Panc1 (cell line): ENCODE results near the gene RIMBP2. TPM values are rescaled to one million over a fixed set of nuclear protein-coding genes. Genes with fewer than 3 reads are reported as not detected.

ENCODE experiments used
- ATAC-seq: fragments of 200-7000 bp; cut with Tn5 transposase; 2 replicates; pipeline ENCODE4 v1.9.1; 2020; ENCODE audit warnings: mild to moderate bottlenecking, moderate library complexity
- BruUV-seq: library from RNA; stranded (reverse); fragments of 400-500 nt; replicated peaks from 2 replicates; lab custom pipeline; 2021; lab: Mats Ljungman, UMichigan
- CTCF ChIA-PET: fragments of 300-600 bp; sonication (Branson Sonifier 250); formaldehyde crosslinking; loops from one replicate; lab custom pipeline; 2022; ENCODE audit warnings: antibody characterized with exemption; lab: Charles Lee
- POLR2A ChIA-PET: fragments of 300-600 bp; sonication (Branson Sonifier 250); formaldehyde crosslinking; loops from one replicate; lab custom pipeline; 2022; ENCODE audit warnings: antibody characterized with exemption; lab: Charles Lee
- DNase-seq: peaks from one replicate; pipeline ENCODE4 v3.0.0-alpha.2; 2010; ENCODE audit warnings: low read depth, low spot score
- H3K27ac ChIP-seq: 2 replicates; pipeline ENCODE4 v1.5.1; 2011; ENCODE audit warnings: mild to moderate bottlenecking, low read length, inconsistent platforms
- H3K27me3 ChIP-seq: fragments of 200-500 bp; sonication (Bioruptor generic); 2 replicates; pipeline ENCODE4 v1.6.0; 2014; ENCODE audit warnings: low read length, inconsistent platforms; ENCODE audit not compliant: control insufficient read depth, insufficient read depth
- H3K36me3 ChIP-seq: fragments of 200-500 bp; sonication (Bioruptor generic); 2 replicates; pipeline ENCODE4 v1.5.1; 2014; ENCODE audit warnings: inconsistent platforms, mild to moderate bottlenecking, low read length, moderate library complexity; ENCODE audit not compliant: control insufficient read depth, insufficient read depth
- H3K4me1 ChIP-seq: 2 replicates; pipeline ENCODE4 v1.5.1; 2011; ENCODE audit warnings: inconsistent platforms, mild to moderate bottlenecking, low read length, moderate library complexity; ENCODE audit not compliant: control insufficient read depth, insufficient read depth
- H3K4me3 ChIP-seq, 2 experiments: 2 replicates each; pipeline ENCODE4 v1.5.1; 2011 to 2012; ENCODE audit warnings: low read depth in 2 of 2, low read length in 2 of 2, mild to moderate bottlenecking in 2 of 2, inconsistent platforms in 1 of 2, moderate library complexity in 1 of 2
- H3K9me3 ChIP-seq: fragments of 200-500 bp; sonication (Bioruptor generic); 2 replicates; pipeline ENCODE4 v1.5.1; 2014; ENCODE audit warnings: low read depth, mild to moderate bottlenecking, inconsistent platforms, low read length, moderate library complexity; ENCODE audit not compliant: control insufficient read depth, insufficient read depth
- CTCF ChIP-seq: fragments of 450-650 bp; IDR thresholded peaks from 2 replicates; pipeline ENCODE4 v1.5.1; 2017; ENCODE audit warnings: mild to moderate bottlenecking
- POLR2AphosphoS5 ChIP-seq: IDR thresholded peaks from 2 replicates; pipeline ENCODE4 v1.6.1; 2012; ENCODE audit warnings: mild to moderate bottlenecking, low read depth, low read length, moderate library complexity
- REST ChIP-seq, 2 experiments: IDR thresholded peaks; 2 replicates each; pipeline ENCODE4 v1.6.1; 2011 to 2012; ENCODE audit warnings: low read depth in 2 of 2, control low read depth in 1 of 2, low read length in 1 of 2, mild to moderate bottlenecking in 1 of 2, moderate library complexity in 1 of 2; ENCODE audit not compliant: insufficient read depth in 1 of 2
- SIN3A ChIP-seq: IDR thresholded peaks from 2 replicates; pipeline ENCODE4 v1.6.1; 2012; ENCODE audit warnings: low read depth, mild to moderate bottlenecking, low read length, moderate library complexity, borderline replicate concordance; ENCODE audit not compliant: insufficient read depth
- TCF7L2 ChIP-seq: IDR thresholded peaks from 2 replicates; pipeline ENCODE4 v1.6.1; 2011; ENCODE audit warnings: mild to moderate bottlenecking, low read depth, low read length, inconsistent platforms
- in situ Hi-C: cut with HindIII; loops from 2 replicates; pipeline ENCODE4 v1.10.0; 2016; ENCODE audit warnings: low sequenced_read_pairs, low pct_unique_long_range_greater_than_20kb
- intact Hi-C: fragments of 100-400 bp; cut with micrococcal nuclease; formaldehyde crosslinking; loops from one replicate; pipeline ENCODE4 v1.10.0; 2022; ENCODE audit not compliant: unreplicated experiment
- total RNA-seq: library from RNA; stranded (reverse); gene quantifications from one replicate; pipeline ENCODE4 v1.2.1, GENCODE V29; 2021; ENCODE audit not compliant: unreplicated experiment

RIMBP2 gene
- total RNA-seq, 1 experiment from 2014 or later: not detected

GRCh38 chr12:130520784-130521183, 195.3 kb downstream of the RIMBP2 start:
- ChIA-PET POLR2A (no interaction called here), CTCF (no interaction called here)
- no peaks in the 10 kb centered on the region for H3K9me3 ChIP-seq
- ATAC-seq (no peak), DNase-seq (no peak)
- intact Hi-C loops (no loop called here), in situ Hi-C loops (no loop called here)
- no peak for TF ChIP-seq TCF7L2
- no peak overlapping the region for H3K4me3 ChIP-seq
- no TSS peak for BruUV-seq
- no peak overlapping the region for H3K27ac ChIP-seq
- H3K27me3 ChIP-seq: peaks cover 10% of the 10 kb centered on the region; the same call in 1 of the 2 replicates
- H3K4me1 ChIP-seq: no peaks in the 10 kb centered on the region
- H3K36me3 ChIP-seq: no peaks in the 10 kb centered on the region

GRCh38 chr12:130517588-130517987, 198.5 kb downstream of the RIMBP2 start:
- no peaks in the 10 kb centered on the region for H3K36me3 ChIP-seq
- DNase-seq (no peak), ATAC-seq (no peak)
- no peak overlapping the region for H3K27ac ChIP-seq
- no peak overlapping the region for H3K4me3 ChIP-seq
- TF ChIP-seq SIN3A (no peak), TCF7L2 (no peak), CTCF (no peak)
- no peaks in the 10 kb centered on the region for H3K9me3 ChIP-seq
- H3K4me1 ChIP-seq: no peaks in the 10 kb centered on the region
- intact Hi-C loops: no loop called here
- no TSS peak for BruUV-seq
- in situ Hi-C loops: no loop called here
- CTCF ChIA-PET: no interaction called here
- H3K27me3 ChIP-seq: peaks cover 3% of the 10 kb centered on the region; the same call in 1 of the 2 replicates
- POLR2A ChIA-PET: no interaction called here

GRCh38 chr12:130514149-130514551, 201.9 kb downstream of the RIMBP2 start:
- H3K9me3 ChIP-seq: no peaks in the 10 kb centered on the region
- peak; percentile 48 for ATAC-seq
- no peaks in the 10 kb centered on the region for H3K4me1 ChIP-seq
- intact Hi-C loops: no loop called here
- H3K27ac ChIP-seq: no peak overlapping the region
- in situ Hi-C loops: no loop called here
- H3K4me3 ChIP-seq: no peak overlapping the region
- no peaks in the 10 kb centered on the region; the same call in 1 of the 2 replicates for H3K27me3 ChIP-seq
- BruUV-seq: no TSS peak
- no peaks in the 10 kb centered on the region for H3K36me3 ChIP-seq
- no peak for TF ChIP-seq POLR2AphosphoS5
- no peak for TF ChIP-seq TCF7L2
- TF ChIP-seq SIN3A: no peak
- no peak for TF ChIP-seq REST (IDR thresholded peaks at IDR 0.05; ENCODE audit: insufficient read depth in 1 of 2, low read depth in 2 of 2, low read length in 1 of 2)
- no peak for TF ChIP-seq CTCF
- DNase-seq: no peak
- ChIA-PET POLR2A (no interaction called here), CTCF (no interaction called here)
